OCI-LY3 (cell line): ENCODE data around the gene SEPTIN11.

ENCODE experiments used
- H2AFZ ChIP-seq: fragments of 200-600, 300-600 bp; shearing (Covaris generic); 2 replicates; pipeline ENCODE4 v1.6.0; 2014; ENCODE audit warnings: antibody characterized with exemption, low read depth, low read length
- H3K27ac ChIP-seq: fragments of 200-600, 300-600 bp; sonication (generic); 2 replicates; pipeline ENCODE4 v1.5.1; 2014; ENCODE audit warnings: mild to moderate bottlenecking, low read length, moderate library complexity, mixed read lengths
- H3K27me3 ChIP-seq: fragments of 200-600, 300-600 bp; sonication (generic); 2 replicates; pipeline ENCODE4 v1.6.1; 2014; ENCODE audit warnings: low read depth, low read length, mixed read lengths
- H3K36me3 ChIP-seq: fragments of 200-600, 300-600 bp; sonication (generic); replicated peaks from 2 replicates; pipeline ENCODE3; 2014; ENCODE audit warnings: low read depth, low read length, mixed read lengths
- H3K4me1 ChIP-seq: fragments of 300-600, 200-600 bp; sonication (generic); 2 replicates; pipeline ENCODE4 v1.6.1; 2014; ENCODE audit warnings: low read length, mixed read lengths
- H3K4me2 ChIP-seq: fragments of 200-600, 300-600 bp; sonication (generic); 2 replicates; pipeline ENCODE4 v1.6.1; 2014; ENCODE audit warnings: low read length, mixed read lengths
- H3K4me3 ChIP-seq: fragments of 300-600, 200-600 bp; sonication (generic); 2 replicates; pipeline ENCODE4 v1.5.1; 2014; ENCODE audit warnings: antibody characterized with exemption, mild to moderate bottlenecking, low read length, moderate library complexity
- H3K79me2 ChIP-seq: fragments of 300-600, 200-600 bp; shearing (Covaris generic); 2 replicates; pipeline ENCODE4 v1.6.1; 2014; ENCODE audit warnings: mild to moderate bottlenecking, low read length, mixed read lengths
- H3K9ac ChIP-seq: fragments of 300-600, 200-600 bp; shearing (Covaris generic); 2 replicates; pipeline ENCODE4 v1.6.0; 2014; ENCODE audit warnings: mild to moderate bottlenecking, low read length, moderate library complexity
- H3K9me3 ChIP-seq: fragments of 200-600, 300-600 bp; shearing (Covaris generic); 2 replicates; pipeline ENCODE4 v1.6.1; 2014; ENCODE audit warnings: low read length, mixed read lengths; ENCODE audit not compliant: insufficient read depth
- H4K20me1 ChIP-seq: fragments of 200-600, 300-600 bp; sonication (generic); 2 replicates; pipeline ENCODE4 v1.6.1; 2016; ENCODE audit warnings: low read length, mixed read lengths; ENCODE audit not compliant: insufficient read depth
- CTCF ChIP-seq: fragments of 200-600, 300-600 bp; sonication (generic); IDR thresholded peaks from 2 replicates; pipeline ENCODE4 v1.5.1; 2014; ENCODE audit warnings: antibody characterized with exemption, low read length, low read depth
- EZH2phosphoT487 ChIP-seq: fragments of 200-600 bp; shearing (Covaris generic); IDR thresholded peaks from 2 replicates; pipeline ENCODE4 v1.6.1; 2018; ENCODE audit warnings: antibody characterized with exemption, mixed run types, low read depth

SEPTIN11 gene

GRCh38 chr4:76968937-76969336 lies 19.4 kb downstream of the SEPTIN11 start:
- no peak overlapping the region for H3K9ac ChIP-seq
- no peaks in the 10 kb centered on the region for H3K27me3 ChIP-seq
- H2AFZ ChIP-seq, result no peak overlapping the region
- no peaks in the 10 kb centered on the region for H3K9me3 ChIP-seq
- H3K4me1 ChIP-seq, result no peaks in the 10 kb centered on the region
- peaks cover 35% of the 10 kb centered on the region for H3K79me2 ChIP-seq
- peaks cover 6% of the 10 kb centered on the region for H4K20me1 ChIP-seq
- H3K4me3 ChIP-seq, result no peak overlapping the region
- TF ChIP-seq EZH2phosphoT487, result no peak
- H3K27ac ChIP-seq, result no peak overlapping the region
- no peaks in the 10 kb centered on the region for H3K36me3 ChIP-seq
- H3K4me2 ChIP-seq, result no peak overlapping the region

DNA sequence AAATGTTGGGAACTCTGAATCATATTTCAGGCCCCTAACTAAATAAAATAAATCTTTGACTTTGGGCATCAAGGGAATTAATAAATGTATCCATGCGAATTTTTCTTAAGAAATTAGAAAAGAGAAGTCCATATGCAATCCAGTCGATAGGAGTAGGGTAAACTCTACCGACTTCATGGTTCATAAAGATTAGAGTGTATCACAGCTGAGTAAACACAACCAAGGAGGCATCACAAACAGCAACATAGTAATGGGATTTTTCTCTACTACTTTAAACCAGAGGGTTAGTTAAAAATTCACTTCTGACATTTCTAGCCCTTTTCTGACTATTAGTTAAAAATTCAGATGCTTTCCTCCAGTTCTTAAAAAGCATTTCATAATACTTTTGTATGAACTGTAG lies 19.9 kb downstream of the SEPTIN11 start:
- Histone ChIP-seq H3K9me3 (no peaks in the 10 kb centered on the region), H3K4me3 (no peak overlapping the region), H3K4me2 (no peak overlapping the region), H3K9ac (no peak overlapping the region), H3K4me1 (no peaks in the 10 kb centered on the region), H3K79me2 (peaks cover 30% of the 10 kb centered on the region), H3K27ac (no peak overlapping the region), H3K36me3 (no peaks in the 10 kb centered on the region), H2AFZ (no peak overlapping the region), H4K20me1 (peaks cover 6% of the 10 kb centered on the region; the same call in 1 of the 2 replicates), H3K27me3 (no peaks in the 10 kb centered on the region)
- no peak for TF ChIP-seq CTCF
- no peak for TF ChIP-seq EZH2phosphoT487

DNA sequence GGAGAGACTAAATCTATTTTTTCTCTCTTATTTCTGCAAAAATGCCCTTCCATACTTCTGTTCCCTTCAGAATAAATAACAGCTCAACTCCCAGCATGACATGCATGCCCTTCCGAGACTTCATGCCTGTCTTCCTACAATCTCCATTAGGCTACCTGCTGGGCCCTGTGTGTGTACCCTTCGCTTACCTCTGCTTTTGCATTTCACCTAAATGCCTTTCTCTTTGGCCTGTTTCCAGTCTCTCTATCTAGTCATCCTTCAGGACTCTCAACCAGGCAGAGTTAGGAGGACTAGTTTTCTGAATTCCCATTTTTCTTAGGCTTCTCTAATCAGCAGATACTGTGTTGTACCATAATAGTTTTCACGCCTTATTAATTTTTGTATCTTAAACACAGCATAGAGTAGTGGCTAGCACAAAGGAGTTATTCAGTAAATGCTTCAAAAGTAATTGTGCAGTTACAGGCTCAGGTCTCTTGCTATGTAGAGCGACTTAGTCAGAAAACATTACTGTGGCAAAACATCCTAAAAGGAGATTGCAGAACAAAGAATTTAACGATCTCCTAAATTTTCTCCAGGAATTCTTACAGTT lies 20.5 kb downstream of the SEPTIN11 start:
- TF ChIP-seq EZH2phosphoT487 (no peak), CTCF (no peak)
- H3K9ac ChIP-seq, result no peak overlapping the region
- H3K4me3 ChIP-seq, result no peak overlapping the region
- no peaks in the 10 kb centered on the region for H3K9me3 ChIP-seq
- no peak overlapping the region for H2AFZ ChIP-seq
- H3K36me3 ChIP-seq, result no peaks in the 10 kb centered on the region
- H3K4me1 ChIP-seq, result no peaks in the 10 kb centered on the region
- H3K27me3 ChIP-seq, result no peaks in the 10 kb centered on the region
- peaks cover 25% of the 10 kb centered on the region for H3K79me2 ChIP-seq
- peaks cover 6% of the 10 kb centered on the region; the same call in 1 of the 2 replicates for H4K20me1 ChIP-seq
- H3K4me2 ChIP-seq, result no peak overlapping the region
- H3K27ac ChIP-seq, result no peak overlapping the region

DNA sequence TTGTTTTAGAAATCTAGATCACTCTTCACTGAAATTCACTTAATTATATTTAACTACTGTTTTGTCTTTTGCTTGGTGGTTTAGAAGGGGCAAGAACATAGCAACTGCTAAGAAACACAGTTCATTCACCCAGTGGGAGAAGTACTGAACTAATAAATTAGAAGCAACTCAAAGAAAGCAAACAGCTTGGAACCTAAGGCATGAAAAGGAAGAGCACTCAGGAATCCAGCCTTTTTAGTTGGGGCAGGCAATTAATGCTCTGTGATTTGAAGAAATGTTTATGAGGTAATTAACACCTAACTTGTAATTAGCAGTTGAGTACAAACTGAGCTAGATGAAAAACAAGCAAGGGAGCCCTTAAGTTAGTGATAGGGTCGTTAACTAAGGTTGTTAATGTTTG lies 22.8 kb downstream of the SEPTIN11 start:
- no peak overlapping the region for H3K9ac ChIP-seq
- H3K4me2 ChIP-seq, result no peak overlapping the region
- H3K27me3 ChIP-seq, result no peaks in the 10 kb centered on the region
- H4K20me1 ChIP-seq, result 0 out of 2 replicates have a peak, but pooled peaks cover 2% of the 10 kb centered on the region
- no peaks in the 10 kb centered on the region for H3K36me3 ChIP-seq
- no peak overlapping the region for H2AFZ ChIP-seq
- no peak overlapping the region for H3K27ac ChIP-seq
- H3K4me3 ChIP-seq, result no peak overlapping the region
- H3K79me2 ChIP-seq, result peaks cover 15% of the 10 kb centered on the region
- H3K4me1 ChIP-seq, result no peaks in the 10 kb centered on the region
- TF ChIP-seq EZH2phosphoT487 (no peak), CTCF (no peak)
- H3K9me3 ChIP-seq, result no peaks in the 10 kb centered on the region
